H1 (cell line): ENCODE measurements around the gene FCGBP.

Experiments
- HDAC2 ChIP-seq, 2 experiments: fragments of 300-600 bp in 1 of 2; sonication (generic) in 1 of 2; IDR thresholded peaks; 2 replicates each; pipeline ENCODE4 v1.6.1; 2011 to 2012; ENCODE audit warnings: low read depth in 2 of 2, low read length in 2 of 2, mild to moderate bottlenecking in 2 of 2, moderate library complexity in 2 of 2, borderline replicate concordance in 1 of 2, inconsistent platforms in 1 of 2
- POLR2A ChIP-seq, 2 experiments: IDR thresholded peaks; 1 replicate in 1 of 2; 2 replicates in 1 of 2; pipeline ENCODE4 v1.6.1; 2011; ENCODE audit warnings: low read depth in 2 of 2, low read length in 2 of 2, mild to moderate bottlenecking in 2 of 2; ENCODE audit errors: control extremely low read depth in 1 of 2
- RAD21 ChIP-seq, 2 experiments: IDR thresholded peaks in 1 of 2; conservative IDR thresholded peaks in 1 of 2; 2 replicates each; pipeline ENCODE4 v1.6.1; 2011; ENCODE audit warnings: low read depth in 2 of 2, low read length in 2 of 2, improper control_type of control experiment in 1 of 2, inconsistent platforms in 1 of 2, mild to moderate bottlenecking in 1 of 2, moderate library complexity in 1 of 2
- RFX5 ChIP-seq: IDR thresholded peaks from 2 replicates; pipeline ENCODE4 v1.6.1; 2011; ENCODE audit warnings: low read depth, low read length, improper control_type of control experiment, borderline replicate concordance
- TAF1 ChIP-seq: IDR thresholded peaks from 2 replicates; pipeline ENCODE4 v1.6.1; 2011; ENCODE audit warnings: mild to moderate bottlenecking, low read depth, low read length
- TF ChIP-seq, protein P1 (sequence below), 3 experiments: IDR thresholded peaks; 1 replicate in 2 of 3; 2 replicates in 1 of 3; pipeline versions ENCODE4 v1.5.1 to v1.6.1; 2011; ENCODE audit warnings: low read length in 3 of 3, mild to moderate bottlenecking in 3 of 3, inconsistent platforms in 2 of 3, low read depth in 1 of 3, moderate library complexity in 1 of 3; ENCODE audit not compliant: insufficient read depth in 1 of 3; ENCODE audit errors: control extremely low read depth in 1 of 3

DNA sequence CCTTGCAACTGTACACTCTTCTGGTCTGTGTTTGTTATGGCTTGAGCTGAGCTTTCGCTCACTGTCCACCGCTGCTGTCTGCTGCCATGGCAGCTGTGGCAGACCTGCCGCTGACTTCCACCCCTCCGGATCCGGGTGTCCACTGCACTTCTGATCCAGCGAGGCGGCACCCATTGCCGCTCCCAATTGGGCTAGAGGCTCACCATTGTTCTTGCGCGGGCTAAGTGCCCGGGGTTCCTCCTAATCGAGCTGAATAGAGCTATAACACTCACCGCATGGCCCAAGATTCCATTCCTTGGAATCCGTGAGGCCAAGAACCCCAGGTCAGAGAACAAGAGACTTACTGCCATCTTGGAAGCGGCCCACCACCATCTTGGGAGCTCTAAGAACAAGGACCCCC, 34.4 kb upstream of the FCGBP start:
- TF ChIP-seq TAF1 (no peak), HDAC2 (IDR thresholded peaks at IDR 0.05; ENCODE audit: borderline replicate concordance in 1 of 2, low read depth in 2 of 2, low read length in 2 of 2) (no peak), RFX5 (no peak), POLR2A (IDR thresholded peaks at IDR 0.05; ENCODE audit: control extremely low read depth in 1 of 2, low read depth in 2 of 2, low read length in 2 of 2) (no peak), RAD21 (IDR thresholded peaks at IDR 0.05 in 1 of 2, conservative IDR thresholded peaks at IDR 0.05 in 1 of 2; ENCODE audit: low read depth in 2 of 2, low read length in 2 of 2) (no peak)
- TF ChIP-seq, protein P1, sequence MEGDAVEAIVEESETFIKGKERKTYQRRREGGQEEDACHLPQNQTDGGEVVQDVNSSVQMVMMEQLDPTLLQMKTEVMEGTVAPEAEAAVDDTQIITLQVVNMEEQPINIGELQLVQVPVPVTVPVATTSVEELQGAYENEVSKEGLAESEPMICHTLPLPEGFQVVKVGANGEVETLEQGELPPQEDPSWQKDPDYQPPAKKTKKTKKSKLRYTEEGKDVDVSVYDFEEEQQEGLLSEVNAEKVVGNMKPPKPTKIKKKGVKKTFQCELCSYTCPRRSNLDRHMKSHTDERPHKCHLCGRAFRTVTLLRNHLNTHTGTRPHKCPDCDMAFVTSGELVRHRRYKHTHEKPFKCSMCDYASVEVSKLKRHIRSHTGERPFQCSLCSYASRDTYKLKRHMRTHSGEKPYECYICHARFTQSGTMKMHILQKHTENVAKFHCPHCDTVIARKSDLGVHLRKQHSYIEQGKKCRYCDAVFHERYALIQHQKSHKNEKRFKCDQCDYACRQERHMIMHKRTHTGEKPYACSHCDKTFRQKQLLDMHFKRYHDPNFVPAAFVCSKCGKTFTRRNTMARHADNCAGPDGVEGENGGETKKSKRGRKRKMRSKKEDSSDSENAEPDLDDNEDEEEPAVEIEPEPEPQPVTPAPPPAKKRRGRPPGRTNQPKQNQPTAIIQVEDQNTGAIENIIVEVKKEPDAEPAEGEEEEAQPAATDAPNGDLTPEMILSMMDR (IDR thresholded peaks at IDR 0.05; ENCODE audit: control extremely low read depth in 1 of 3, insufficient read depth in 1 of 3, low read depth in 1 of 3, low read length in 3 of 3): no peak
